HG03039 (cell line): ENCODE data around the gene TDRD3.

Experiments
- ATAC-seq: cut with Tn5 transposase; IDR thresholded peaks from one replicate; pipeline ENCODE4 v1.9.1; 2021; ENCODE audit warnings: mild to moderate bottlenecking, moderate library complexity; ENCODE audit not compliant: unreplicated experiment

Gene TDRD3

GRCh38 chr13:60572003-60572798 is 175.2 kb downstream of the TDRD3 start:
- no peak for ATAC-seq

- ATAC-seq: no peak
Measured at GRCh38 chr13:60572855-60573254, 175.8 kb downstream of the TDRD3 start.

- ATAC-seq: no peak
Measured at GRCh38 chr13:60574735-60575134, 177.7 kb downstream of the TDRD3 start.

- no peak for ATAC-seq
Measured at GRCh38 chr13:60575142-60575541, 178.1 kb downstream of the TDRD3 start.

GRCh38 chr13:60577761-60578160 is 180.7 kb downstream of the TDRD3 start:
- no peak for ATAC-seq

- ATAC-seq: no peak
Measured at GRCh38 chr13:60583196-60583888, 186.3 kb downstream of the TDRD3 start.

GRCh38 chr13:60583911-60584753 is 187.1 kb downstream of the TDRD3 start:
- no peak for ATAC-seq

- ATAC-seq: no peak
Measured at GRCh38 chr13:60584976-60585375, 188.0 kb downstream of the TDRD3 start.

- peak; percentile 55 for ATAC-seq
Measured at GRCh38 chr13:60590800-60591747, 194.1 kb downstream of the TDRD3 start.

GRCh38 chr13:60603049-60603448 is 206.0 kb downstream of the TDRD3 start:
- no peak for ATAC-seq

GRCh38 chr13:60604058-60604457 is 207.0 kb downstream of the TDRD3 start:
- ATAC-seq: no peak

GRCh38 chr13:60608954-60609353 is 211.9 kb downstream of the TDRD3 start:
- ATAC-seq: no peak

GRCh38 chr13:60611523-60611922 is 214.5 kb downstream of the TDRD3 start:
- no peak for ATAC-seq

GRCh38 chr13:60612593-60612992 is 215.6 kb downstream of the TDRD3 start:
- ATAC-seq: no peak

- ATAC-seq: no peak
Measured at GRCh38 chr13:60613080-60613479, 216.1 kb downstream of the TDRD3 start.

- no peak for ATAC-seq
Measured at GRCh38 chr13:60617991-60618733, 221.1 kb downstream of the TDRD3 start.

- no peak for ATAC-seq
Measured at GRCh38 chr13:60619461-60619860, 222.4 kb downstream of the TDRD3 start.

GRCh38 chr13:60620611-60621395 is 223.8 kb downstream of the TDRD3 start:
- ATAC-seq: no peak

GRCh38 chr13:60623151-60623550 is 226.1 kb downstream of the TDRD3 start:
- no peak for ATAC-seq
